Adipocyte (in vitro differentiated cells): ENCODE data around the gene ZFYVE28.

ENCODE experiments used
- DNase-seq: peaks from one replicate; pipeline ENCODE4 v3.0.0-alpha.2; 2015; ENCODE audit warnings: low read depth
- H3K27me3 ChIP-seq: replicated peaks from 2 replicates; pipeline ENCODE4 v1.7.0; 2013; ENCODE audit warnings: mild to moderate bottlenecking, low read length, moderate library complexity; ENCODE audit not compliant: control insufficient read depth, insufficient read depth
- H3K36me3 ChIP-seq: 2 replicates; pipeline ENCODE4 v1.7.0; 2013; ENCODE audit warnings: low read length, mild to moderate bottlenecking, moderate library complexity; ENCODE audit not compliant: control insufficient read depth, insufficient read depth, severe bottlenecking
- H3K4me1 ChIP-seq: 2 replicates; pipeline ENCODE4 v1.7.0; 2013; ENCODE audit warnings: mild to moderate bottlenecking, low read length, moderate library complexity; ENCODE audit not compliant: control insufficient read depth, insufficient read depth
- H3K4me3 ChIP-seq: 2 replicates; pipeline ENCODE4 v1.7.0; 2013; ENCODE audit warnings: mild to moderate bottlenecking, low read length, moderate library complexity
- H3K9ac ChIP-seq: 2 replicates; pipeline ENCODE4 v1.7.0; 2013; ENCODE audit warnings: mild to moderate bottlenecking, low read length, moderate library complexity
- H3K9me3 ChIP-seq: 2 replicates; pipeline ENCODE4 v1.7.0; 2013; ENCODE audit warnings: mild to moderate bottlenecking, low read length, moderate library complexity; ENCODE audit not compliant: control insufficient read depth

The ZFYVE28 gene

DNA sequence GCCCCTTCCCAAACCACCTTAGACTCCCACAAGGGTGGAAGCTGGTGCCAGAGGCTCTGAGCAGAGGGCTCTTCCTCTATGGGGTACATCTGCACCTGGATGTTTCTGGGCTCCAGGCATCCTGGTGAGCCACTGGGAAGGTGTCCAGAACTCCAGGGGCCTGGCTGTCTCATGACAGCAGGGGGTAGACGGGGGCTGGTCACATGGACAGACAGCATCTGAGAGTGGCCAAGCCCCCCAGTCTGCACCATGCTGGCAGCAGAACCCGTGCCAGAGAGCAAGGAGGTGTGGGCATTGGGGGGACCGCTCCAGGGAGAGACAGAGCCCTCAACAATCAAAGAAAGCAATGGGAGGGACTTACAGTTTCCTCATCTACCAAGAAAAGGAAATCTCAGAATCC is 39.5 kb downstream of the ZFYVE28 start:
- DNase-seq: no peak
- Histone ChIP-seq H3K36me3 (no peaks in the 10 kb centered on the region), H3K9ac (no peak overlapping the region), H3K4me1 (no peaks in the 10 kb centered on the region), H3K4me3 (no peak overlapping the region), H3K9me3 (no peaks in the 10 kb centered on the region), H3K27me3 (peaks cover 5% of the 10 kb centered on the region)

DNA sequence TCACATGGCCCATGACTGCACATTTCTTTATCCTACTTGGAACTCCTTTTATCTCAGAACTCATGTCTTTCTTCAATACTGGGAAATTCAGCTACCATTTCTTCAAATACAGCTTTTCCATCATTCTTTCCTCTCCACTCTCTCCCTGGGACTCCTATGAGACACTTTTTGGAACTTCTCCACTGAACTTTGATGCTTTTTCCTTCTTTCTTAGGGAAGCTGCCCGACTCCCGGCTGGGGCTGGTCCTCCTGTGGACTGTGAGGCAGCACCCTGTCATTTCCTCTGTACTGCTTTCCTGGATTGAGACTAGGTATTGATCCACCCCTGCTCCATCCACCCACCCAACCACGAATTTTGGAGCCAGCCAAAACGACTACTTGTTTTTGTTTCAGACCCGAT is 40.0 kb downstream of the ZFYVE28 start:
- DNase-seq: no peak
- no peak overlapping the region for H3K9ac ChIP-seq
- H3K36me3 ChIP-seq: no peaks in the 10 kb centered on the region
- no peaks in the 10 kb centered on the region for H3K4me1 ChIP-seq
- no peak overlapping the region for H3K4me3 ChIP-seq
- H3K27me3 ChIP-seq: peaks cover 9% of the 10 kb centered on the region
- no peaks in the 10 kb centered on the region for H3K9me3 ChIP-seq

DNA sequence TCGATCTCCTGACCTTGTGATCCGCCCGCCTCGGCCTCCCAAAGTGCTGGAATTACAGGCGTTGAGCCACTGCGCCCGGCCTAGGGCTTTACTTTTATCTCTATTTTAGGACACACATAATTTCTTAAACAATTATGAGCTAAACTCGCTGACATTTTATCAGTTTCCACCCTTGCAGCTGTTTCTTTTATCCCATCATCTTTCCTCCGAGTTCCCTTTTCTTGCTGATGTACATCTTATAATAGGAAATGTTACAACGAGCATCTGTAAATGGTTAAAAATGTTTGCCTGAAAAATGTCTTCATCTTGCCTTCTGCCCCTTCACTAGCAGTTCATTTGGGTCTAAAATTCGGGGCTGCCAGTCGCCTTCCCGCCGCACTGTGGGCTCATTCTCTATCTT is 41.2 kb downstream of the ZFYVE28 start:
- Histone ChIP-seq H3K27me3 (peaks cover 9% of the 10 kb centered on the region), H3K9me3 (no peaks in the 10 kb centered on the region), H3K9ac (no peak overlapping the region), H3K4me3 (no peak overlapping the region), H3K4me1 (no peaks in the 10 kb centered on the region), H3K36me3 (no peaks in the 10 kb centered on the region)
- no peak for DNase-seq

GRCh38 chr4:2375427-2375826 is 43.0 kb downstream of the ZFYVE28 start:
- no peak for DNase-seq
- Histone ChIP-seq H3K9ac (no peak overlapping the region), H3K4me3 (no peak overlapping the region), H3K9me3 (no peaks in the 10 kb centered on the region), H3K36me3 (no peaks in the 10 kb centered on the region), H3K27me3 (peaks cover 9% of the 10 kb centered on the region), H3K4me1 (no peaks in the 10 kb centered on the region)

- no peak overlapping the region for H3K9ac ChIP-seq
- no peak for DNase-seq
Observed at GRCh38 chr4:2373532-2373931, 44.9 kb downstream of the ZFYVE28 start.

GRCh38 chr4:2372488-2373030 is 45.9 kb downstream of the ZFYVE28 start:
- peaks cover 7% of the 10 kb centered on the region for H3K9me3 ChIP-seq
- no peak for DNase-seq
- H3K9ac ChIP-seq: no peak overlapping the region
- no peaks in the 10 kb centered on the region for H3K36me3 ChIP-seq
- no peak overlapping the region for H3K4me3 ChIP-seq
- no peaks in the 10 kb centered on the region for H3K4me1 ChIP-seq
- peaks cover 9% of the 10 kb centered on the region for H3K27me3 ChIP-seq

More at GRCh38 chr4:2373532-2373931, 44.9 kb downstream of the ZFYVE28 start:
- Histone ChIP-seq H3K36me3 (no peaks in the 10 kb centered on the region), H3K27me3 (peaks cover 9% of the 10 kb centered on the region), H3K4me3 (no peak overlapping the region), H3K9me3 (peaks cover 6% of the 10 kb centered on the region), H3K4me1 (no peaks in the 10 kb centered on the region)

DNA sequence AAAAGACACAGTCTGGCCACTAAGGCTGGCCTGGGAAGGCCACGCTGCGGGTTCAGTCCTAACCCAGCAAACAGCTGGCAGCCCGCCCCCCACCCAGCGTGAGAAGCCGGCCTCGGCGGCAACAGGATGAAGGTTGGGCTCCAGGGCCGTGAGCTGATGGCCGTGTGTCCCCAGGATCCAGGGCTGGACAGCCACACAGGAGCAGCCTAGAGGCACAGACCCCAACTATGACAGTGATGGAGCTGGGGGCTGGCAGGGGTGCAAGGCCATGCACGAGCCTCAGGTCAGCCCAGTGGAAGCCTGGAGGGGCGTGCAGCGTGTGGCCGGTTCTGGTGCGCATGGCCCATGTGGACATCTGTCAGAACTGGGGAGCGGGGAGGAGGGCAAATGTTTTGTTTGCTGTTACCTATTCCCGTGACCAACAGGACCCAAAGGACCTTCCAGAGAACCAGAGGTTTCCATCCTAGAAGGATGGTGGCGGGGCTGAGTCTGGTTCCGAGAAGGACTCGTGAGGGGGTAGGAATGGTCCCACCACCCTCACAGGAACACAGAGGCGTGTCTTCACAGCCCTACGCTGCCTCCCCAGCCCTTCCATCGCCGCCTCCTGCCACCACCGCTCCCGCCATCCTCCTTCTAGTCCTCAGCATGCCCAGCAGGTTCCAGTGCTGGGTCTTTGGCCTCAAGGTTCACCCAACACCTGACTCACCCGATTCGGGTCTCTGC is 46.5 kb downstream of the ZFYVE28 start:
- H3K4me3 ChIP-seq: no peak overlapping the region
- H3K36me3 ChIP-seq: no peaks in the 10 kb centered on the region
- DNase-seq: no peak
- peaks cover 7% of the 10 kb centered on the region for H3K9me3 ChIP-seq
- H3K9ac ChIP-seq: no peak overlapping the region
- H3K4me1 ChIP-seq: no peaks in the 10 kb centered on the region
- H3K27me3 ChIP-seq: peaks cover 9% of the 10 kb centered on the region

- Histone ChIP-seq H3K4me3 (no peak overlapping the region), H3K4me1 (peaks cover 4% of the 10 kb centered on the region), H3K9me3 (peaks cover 7% of the 10 kb centered on the region), H3K27me3 (peaks cover 9% of the 10 kb centered on the region), H3K9ac (no peak overlapping the region), H3K36me3 (no peaks in the 10 kb centered on the region)
- no peak for DNase-seq
Observed at GRCh38 chr4:2370597-2371320, 47.7 kb downstream of the ZFYVE28 start.

- H3K36me3 ChIP-seq: no peaks in the 10 kb centered on the region
- H3K9ac ChIP-seq: no peak overlapping the region
- peaks cover 14% of the 10 kb centered on the region for H3K4me1 ChIP-seq
- H3K9me3 ChIP-seq: peaks cover 7% of the 10 kb centered on the region
- DNase-seq: no peak
- no peak overlapping the region for H3K4me3 ChIP-seq
- peaks cover 3% of the 10 kb centered on the region for H3K27me3 ChIP-seq
Observed at GRCh38 chr4:2368746-2369437, 49.6 kb downstream of the ZFYVE28 start.

- Histone ChIP-seq H3K36me3 (no peaks in the 10 kb centered on the region), H3K27me3 (no peaks in the 10 kb centered on the region), H3K4me1 (peaks cover 22% of the 10 kb centered on the region), H3K9me3 (peaks cover 7% of the 10 kb centered on the region), H3K9ac (no peak overlapping the region), H3K4me3 (no peak overlapping the region)
- DNase-seq: no peak
Observed at GRCh38 chr4:2367626-2368025, 50.8 kb downstream of the ZFYVE28 start.
